H1 (cell line): Measurements from ENCODE around the gene PTBP3. TPM values are rescaled to one million over a fixed set of nuclear protein-coding genes. Genes with fewer than 3 reads are reported as not detected.

Experiments
- CTCF ChIA-PET: fragments of 300-600 bp; sonication (Branson Sonifier 250); formaldehyde crosslinking; loops from one replicate; lab custom pipeline; 2021; ENCODE audit not compliant: partially characterized antibody; lab: Charles Lee
- POLR2A ChIA-PET: fragments of 300-600 bp; sonication (Branson Sonifier 250); formaldehyde crosslinking; loops from one replicate; lab custom pipeline; 2021; ENCODE audit warnings: inconsistent platforms; ENCODE audit not compliant: partially characterized antibody; lab: Charles Lee
- DNase-seq, 2 experiments: peaks; one replicate each; pipeline versions ENCODE4 v3.0.0 to v3.0.0-alpha.2; 2010 to 2022; ENCODE audit warnings: low spot score in 2 of 2, low read depth in 1 of 2, mixed read lengths in 1 of 2
- FAIRE-seq: peaks from 2 replicates; lab custom pipeline; 2011; peaks lifted over from hg19 to GRCh38; lab: Jason Lieb, UNC
- H2AFZ ChIP-seq: 2 replicates; pipeline ENCODE4 v1.8.1; 2012; ENCODE audit warnings: low read length, inconsistent platforms
- H2AK5ac ChIP-seq: 2 replicates; pipeline ENCODE4 v1.6.1; 2013; ENCODE audit warnings: low read depth, low read length
- H2BK120ac ChIP-seq: replicated peaks from 2 replicates; pipeline ENCODE3; 2013; ENCODE audit warnings: low read depth, low read length, inconsistent platforms
- H2BK12ac ChIP-seq: 2 replicates; pipeline ENCODE4 v1.6.1; 2013; ENCODE audit warnings: low read depth, low read length
- H2BK15ac ChIP-seq: 2 replicates; pipeline ENCODE4 v1.6.1; 2013; ENCODE audit warnings: low read length
- H2BK20ac ChIP-seq: 2 replicates; pipeline ENCODE4 v1.6.1; 2013; ENCODE audit warnings: low read length
- H2BK5ac ChIP-seq: 2 replicates; pipeline ENCODE4 v1.6.1; 2013; ENCODE audit warnings: low read depth, low read length
- H3K14ac ChIP-seq: 2 replicates; pipeline ENCODE4 v1.6.1; 2013; ENCODE audit warnings: inconsistent platforms; ENCODE audit not compliant: insufficient read length
- H3K18ac ChIP-seq: 2 replicates; pipeline ENCODE4 v1.6.1; 2013; ENCODE audit warnings: low read length; ENCODE audit errors: extremely low read depth
- H3K23ac ChIP-seq: 2 replicates; pipeline ENCODE4 v1.6.1; 2013; ENCODE audit warnings: inconsistent platforms; ENCODE audit not compliant: insufficient read length
- H3K23me2 ChIP-seq: 2 replicates; pipeline ENCODE4 v1.6.1; 2013; ENCODE audit warnings: low read depth, low read length
- H3K27ac ChIP-seq: 2 replicates; pipeline ENCODE4 v1.6.1; 2011; ENCODE audit warnings: low read depth, low read length, inconsistent platforms
- H3K27me3 ChIP-seq, 4 experiments: replicated peaks in 1 of 4; 1 replicate in 1 of 4; 2 replicates in 3 of 4; pipeline versions ENCODE4 v1.6.1 to v1.8.1; 2011 to 2013; ENCODE audit warnings: low read length in 3 of 4, mild to moderate bottlenecking in 3 of 4, inconsistent platforms in 2 of 4, mixed read lengths in 2 of 4, moderate library complexity in 1 of 4; ENCODE audit not compliant: control insufficient read depth in 3 of 4, insufficient read depth in 3 of 4; ENCODE audit errors: extremely low read depth in 1 of 4
- H3K36me3 ChIP-seq, 4 experiments: 2 replicates each; pipeline versions ENCODE4 v1.6.1 to v1.8.1; 2011 to 2013; ENCODE audit warnings: mild to moderate bottlenecking in 4 of 4, low read length in 3 of 4, moderate library complexity in 2 of 4, control low read depth in 1 of 4, inconsistent platforms in 1 of 4; ENCODE audit not compliant: insufficient read depth in 4 of 4, control insufficient read depth in 2 of 4
- H3K4ac ChIP-seq: replicated peaks from 2 replicates; pipeline ENCODE3; 2013; ENCODE audit warnings: low read length, low read depth, mixed read lengths, inconsistent platforms; ENCODE audit not compliant: insufficient read length
- H3K4me1 ChIP-seq, 4 experiments: replicated peaks in 1 of 4; 1 replicate in 1 of 4; 2 replicates in 3 of 4; pipeline versions ENCODE4 v1.6.1 to v1.8.1; 2011 to 2013; ENCODE audit warnings: low read length in 3 of 4, inconsistent platforms in 2 of 4, mixed read lengths in 1 of 4; ENCODE audit not compliant: insufficient read depth in 4 of 4, control insufficient read depth in 3 of 4
- H3K4me2 ChIP-seq, 2 experiments: 2 replicates each; pipeline versions ENCODE4 v1.6.1 to v1.8.1; 2011 to 2013; ENCODE audit warnings: low read depth in 2 of 2, low read length in 2 of 2, control low read depth in 1 of 2, inconsistent platforms in 1 of 2, mild to moderate bottlenecking in 1 of 2; ENCODE audit not compliant: insufficient read depth in 1 of 2
- H3K4me3 ChIP-seq, 4 experiments: fragments of 200-600, 300-600 bp in 1 of 4; sonication (generic), shearing (Covaris generic), sonication (Bioruptor Twin) in 1 of 4; 2 replicates each; pipeline versions ENCODE4 v1.5.1 to v1.8.1; 2011 to 2016; ENCODE audit warnings: low read length in 4 of 4, low read depth in 3 of 4, control low read depth in 2 of 4, inconsistent platforms in 2 of 4, mild to moderate bottlenecking in 2 of 4, mixed read lengths in 1 of 4, moderate library complexity in 1 of 4; ENCODE audit not compliant: insufficient read depth in 2 of 4; ENCODE audit errors: extremely low read depth in 1 of 4
- H3K56ac ChIP-seq: replicated peaks from 2 replicates; pipeline ENCODE3; 2013; ENCODE audit warnings: low read depth, mild to moderate bottlenecking, mixed read lengths, low read length, inconsistent platforms; ENCODE audit not compliant: insufficient read length
- H3K79me1 ChIP-seq: 2 replicates; pipeline ENCODE4 v1.6.1; 2013; ENCODE audit warnings: low read depth, low read length, control low read depth
- H3K79me2 ChIP-seq, 2 experiments: 2 replicates each; pipeline versions ENCODE4 v1.6.1 to v1.8.1; 2012 to 2013; ENCODE audit warnings: low read length in 2 of 2, mild to moderate bottlenecking in 2 of 2, inconsistent platforms in 1 of 2; ENCODE audit not compliant: insufficient read depth in 2 of 2, control insufficient read depth in 1 of 2
- H3K9ac ChIP-seq, 4 experiments: replicated peaks in 1 of 4; 1 replicate in 1 of 4; 2 replicates in 3 of 4; pipeline versions ENCODE4 v1.6.1 to v1.8.1; 2011 to 2013; ENCODE audit warnings: low read depth in 3 of 4, low read length in 3 of 4, control low read depth in 2 of 4, mild to moderate bottlenecking in 2 of 4, moderate library complexity in 2 of 4, inconsistent platforms in 1 of 4; ENCODE audit errors: extremely low read depth in 1 of 4
- H3K9me3 ChIP-seq, 2 experiments: 2 replicates each; pipeline versions ENCODE4 v1.6.1 to v1.8.1; 2012 to 2013; ENCODE audit warnings: mild to moderate bottlenecking in 2 of 2, moderate library complexity in 2 of 2, control low read depth in 1 of 2, inconsistent platforms in 1 of 2, low read depth in 1 of 2, low read length in 1 of 2, mixed read lengths in 1 of 2; ENCODE audit not compliant: insufficient read depth in 2 of 2
- H4K20me1 ChIP-seq, 2 experiments: replicated peaks in 1 of 2; 2 replicates each; pipeline versions ENCODE3 to v1.8.1; 2011 to 2013; ENCODE audit warnings: inconsistent platforms in 2 of 2, low read length in 2 of 2, mild to moderate bottlenecking in 1 of 2; ENCODE audit not compliant: insufficient read depth in 2 of 2, control insufficient read depth in 1 of 2
- H4K5ac ChIP-seq: 2 replicates; pipeline ENCODE4 v1.6.1; 2013; ENCODE audit warnings: low read length, low read depth, mixed read lengths, inconsistent platforms; ENCODE audit not compliant: insufficient read length
- H4K8ac ChIP-seq: 2 replicates; pipeline ENCODE4 v1.8.0; 2013; ENCODE audit warnings: mild to moderate bottlenecking, moderate library complexity, low read length, inconsistent platforms; ENCODE audit not compliant: insufficient read depth; ENCODE audit errors: extremely low read depth
- H4K91ac ChIP-seq: replicated peaks from 2 replicates; pipeline ENCODE3; 2013; ENCODE audit warnings: low read length, mixed read lengths, inconsistent platforms; ENCODE audit not compliant: insufficient read length
- ASH2L ChIP-seq: fragments of 200-600, 300-600 bp; sonication (generic); IDR thresholded peaks from one replicate; pipeline ENCODE4 v1.7.1; 2017; ENCODE audit warnings: low read length
- CHD1 ChIP-seq: IDR thresholded peaks from 2 replicates; pipeline ENCODE4 v1.6.1; 2012; ENCODE audit warnings: low read depth, low read length, improper control_type of control experiment
- CREB1 ChIP-seq: IDR thresholded peaks from 2 replicates; pipeline ENCODE4 v1.6.1; 2012; ENCODE audit warnings: inconsistent platforms
- EZH2 ChIP-seq: fragments of 200-600 bp; sonication (generic); IDR thresholded peaks from 2 replicates; pipeline ENCODE4 v1.7.1; 2012; ENCODE audit warnings: low read depth, mild to moderate bottlenecking, moderate library complexity, low read length, inconsistent platforms; ENCODE audit not compliant: severe bottlenecking
- HDAC6 ChIP-seq: IDR thresholded peaks from one replicate; pipeline ENCODE4 v1.7.1; 2012; ENCODE audit warnings: low read depth, mild to moderate bottlenecking, inconsistent platforms, low read length, moderate library complexity
- KDM1A ChIP-seq: fragments of 200-600, 300-600 bp; sonication (generic); IDR thresholded peaks from 2 replicates; pipeline ENCODE4 v1.7.1; 2016; ENCODE audit warnings: mild to moderate bottlenecking, low read length, borderline replicate concordance
- PHF8 ChIP-seq: fragments of 200-600 bp; sonication (generic); conservative IDR thresholded peaks from 2 replicates; pipeline ENCODE4 v1.7.1; 2012; ENCODE audit warnings: low read depth, mild to moderate bottlenecking, inconsistent platforms, low read length, moderate library complexity
- POLR2AphosphoS5 ChIP-seq: IDR thresholded peaks from 2 replicates; pipeline ENCODE4 v1.6.1; 2011; ENCODE audit warnings: low read depth, low read length
- SP2 ChIP-seq: IDR thresholded peaks from 2 replicates; pipeline ENCODE4 v1.6.1; 2012; ENCODE audit warnings: mild to moderate bottlenecking, low read length, inconsistent platforms
- TAF7 ChIP-seq: optimal IDR thresholded peaks from 2 replicates; pipeline ENCODE3; 2011; ENCODE audit warnings: low read depth, mild to moderate bottlenecking, inconsistent platforms, low read length, moderate library complexity, borderline replicate concordance
- WGBS, 2 experiments: shearing (Covaris generic) in 1 of 2; methylation state at CpG; one replicate each; pipeline versions ENCODE4 v1.1.6 to v1.1.7; 2013 to 2015; ENCODE audit warnings: low lambda C conversion rate in 2 of 2, mixed read lengths in 2 of 2, inconsistent platforms in 1 of 2, low coverage in 1 of 2, missing lambda C conversion rate in 1 of 2; ENCODE audit not compliant: insufficient replicate concordance in 2 of 2, insufficient coverage in 1 of 2, insufficient read length in 1 of 2; ENCODE audit errors: extremely low coverage in 1 of 2, missing lambda C conversion rate in 1 of 2; 5-methylcytosine and 5-hydroxymethylcytosine counted together
- polyA plus RNA-seq, 7 experiments: library from polyadenylated mRNA; depleted of rRNA in 3 of 7; stranded (reverse) in 5 of 7; unstranded in 2 of 7; fragments of >200 nt in 5 of 7; fragments of 200-250 nt in 2 of 7; gene quantifications; 1 replicate in 5 of 7; 2 replicates in 1 of 7; 4 replicates in 1 of 7; pipeline versions ENCODE4 v1.2.1 to v1.2.3, GENCODE V29; 2011 to 2013; ENCODE audit warnings: missing spikeins in 2 of 7, mixed read lengths in 2 of 7
- total RNA-seq: library from RNA; stranded (reverse); fragmentation: NEBNext Ultra II Directional; extraction: Animal tissue kit (Norgen Biotek cat#: 25700); gene quantifications from 2 replicates; pipeline ENCODE4 v1.2.1, GENCODE V29; 2021
- TF ChIP-seq, protein P1 (sequence below): IDR thresholded peaks from 2 replicates; pipeline ENCODE4 v1.6.1; 2012; ENCODE audit warnings: inconsistent platforms

Gene PTBP3
- total and polyA plus RNA-seq, 2 of the 8 experiments (the other 6 are each of a cell fraction or from before 2014, with no cell fraction given): 51.0 to 124 TPM

GRCh38 chr9:112371060-112371459, 37.6 kb upstream of the PTBP3 start:
- H3K27ac ChIP-seq: no peak overlapping the region
- H2BK120ac ChIP-seq: no peak overlapping the region
- H3K79me1 ChIP-seq: no peaks in the 10 kb centered on the region
- no peaks in the 10 kb centered on the region for H4K20me1 ChIP-seq
- FAIRE-seq: no peak
- TF ChIP-seq, protein P1, sequence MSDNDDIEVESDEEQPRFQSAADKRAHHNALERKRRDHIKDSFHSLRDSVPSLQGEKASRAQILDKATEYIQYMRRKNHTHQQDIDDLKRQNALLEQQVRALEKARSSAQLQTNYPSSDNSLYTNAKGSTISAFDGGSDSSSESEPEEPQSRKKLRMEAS: no peak
- TF ChIP-seq CREB1 (no peak), CHD1 (no peak), POLR2AphosphoS5 (no peak), EZH2 (no peak), SP2 (no peak), TAF7 (no peak), PHF8 (no peak), ASH2L (no peak), HDAC6 (no peak), KDM1A (no peak)
- no peak overlapping the region for H2BK15ac ChIP-seq
- H3K4ac ChIP-seq: no peak overlapping the region
- 95% methylated on average over 1 of the region's 1 CpG; no CpG with 5 or more reads in 1 of the 2 experiments for WGBS, 2 experiments
- no peak overlapping the region for H2AFZ ChIP-seq
- H3K27me3 ChIP-seq: no peaks in the 10 kb centered on the region
- no peak overlapping the region for H3K18ac ChIP-seq
- H2BK20ac ChIP-seq: no peak overlapping the region
- no peaks in the 10 kb centered on the region for H3K4me1 ChIP-seq
- no peak overlapping the region for H4K5ac ChIP-seq
- peaks cover 9% of the 10 kb centered on the region in 2 experiments; a peak in 3 of 4 replicates for H3K9me3 ChIP-seq
- no peak overlapping the region for H3K9ac ChIP-seq
- DNase-seq: no peak
- no peak overlapping the region for H4K91ac ChIP-seq
- H3K56ac ChIP-seq: no peak overlapping the region
- H4K8ac ChIP-seq: no peak overlapping the region
- POLR2A ChIA-PET: interaction anchor here (0.7 kb wide), 1 partner anchor 613 kb away, joined by 3 read pairs; no protein-coding TSS in a partner anchor
- 0 out of 8 replicates have a peak, but pooled peaks cover 0 to 3% (median 0%) of the 10 kb centered on the region in 4 experiments for H3K36me3 ChIP-seq
- no peak overlapping the region for H3K4me3 ChIP-seq
- no peaks in the 10 kb centered on the region for H3K79me2 ChIP-seq
- no peak overlapping the region for H3K23ac ChIP-seq
- no peak overlapping the region for H2BK12ac ChIP-seq
- H3K23me2 ChIP-seq: no peaks in the 10 kb centered on the region
- CTCF ChIA-PET: interaction anchor here (1.2 kb wide), 1 partner anchor 346 kb away, joined by 4 read pairs; no protein-coding TSS in a partner anchor
- no peak overlapping the region for H3K14ac ChIP-seq
- H2AK5ac ChIP-seq: no peak overlapping the region
- H3K4me2 ChIP-seq: no peak overlapping the region
- no peak overlapping the region for H2BK5ac ChIP-seq
